ENCODE results near the gene TRIM26.

Gene TRIM26

DNA sequence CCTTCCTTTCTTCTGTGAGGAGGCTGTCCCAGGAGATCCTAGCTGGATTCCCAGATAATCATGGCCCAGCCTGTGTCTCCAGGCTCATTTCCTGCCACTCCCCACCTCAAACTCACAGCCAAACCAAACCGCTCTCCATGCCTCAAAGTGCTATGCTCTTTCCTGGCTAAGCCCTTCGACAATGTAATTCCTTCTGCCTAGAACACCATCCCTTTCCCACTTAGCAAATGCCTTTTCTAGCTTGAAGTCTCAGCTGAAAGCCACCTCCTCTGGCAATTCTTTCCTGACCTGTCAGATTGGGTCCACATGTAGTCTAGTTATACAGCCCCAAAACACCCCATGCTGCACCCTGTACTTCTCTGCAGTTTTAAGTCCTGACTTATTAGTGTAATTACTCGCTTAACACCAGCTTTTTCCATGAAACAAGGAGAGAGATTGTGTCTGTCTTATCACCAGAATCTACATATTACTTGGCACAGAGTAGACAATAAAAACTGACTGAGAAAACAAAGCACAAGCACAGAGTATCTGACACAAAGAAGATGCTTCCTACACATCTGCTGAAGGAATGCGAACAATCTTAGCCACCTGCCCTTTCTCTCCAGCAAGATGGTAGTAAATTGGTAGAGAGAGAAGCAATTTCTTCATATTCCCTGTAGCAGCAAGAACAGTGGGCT is 5.4 kb downstream of the TRIM26 start:
- no peak for DNase-seq

- peak in 1 of 51 donors; percentile 2 for DNase-seq
Observed at GRCh38 chr6:30206799-30207618, 6.2 kb downstream of the TRIM26 start.

- DNase-seq: no peak
Observed at GRCh38 chr6:30206152-30206551, 7.1 kb downstream of the TRIM26 start.

GRCh38 chr6:30204116-30204515 is 9.1 kb downstream of the TRIM26 start:
- DNase-seq: no peak

GRCh38 chr6:30202366-30202765 is 10.8 kb downstream of the TRIM26 start:
- DNase-seq: no peak

DNA sequence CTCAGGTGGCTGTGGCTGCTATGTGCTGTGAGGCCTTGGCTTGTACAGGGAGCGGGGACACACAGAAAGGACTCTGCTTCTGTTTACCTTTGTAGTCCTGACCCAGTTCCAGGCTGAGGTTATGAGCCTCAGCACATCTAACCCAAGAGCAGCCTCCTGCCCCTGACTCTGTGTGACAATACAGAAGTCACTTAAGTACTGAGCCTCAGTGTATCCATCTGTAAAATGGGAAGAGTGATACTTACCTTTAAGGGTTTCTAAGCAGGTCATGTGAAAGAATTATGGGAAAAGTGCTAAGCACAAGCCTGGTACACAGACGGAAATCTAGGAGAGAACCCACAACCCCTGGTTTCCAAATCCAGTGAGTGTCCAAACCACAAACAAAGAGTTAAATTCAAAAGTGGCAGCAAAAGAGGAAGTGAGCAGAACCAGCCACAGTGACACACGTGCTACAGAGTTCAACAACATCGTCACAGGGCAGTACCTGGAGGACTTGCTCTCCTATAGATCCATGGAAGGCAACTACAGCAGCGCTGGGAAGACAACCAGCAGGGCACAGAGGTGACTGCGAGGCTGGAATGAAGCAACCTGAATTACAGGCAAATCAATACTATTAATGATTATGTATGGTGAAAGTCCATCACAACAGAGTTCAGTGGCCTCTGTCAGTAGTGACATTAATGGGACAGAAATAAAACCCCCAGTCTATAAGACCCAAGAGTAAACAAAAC is 12.5 kb downstream of the TRIM26 start:
- DNase-seq: no peak

DNA sequence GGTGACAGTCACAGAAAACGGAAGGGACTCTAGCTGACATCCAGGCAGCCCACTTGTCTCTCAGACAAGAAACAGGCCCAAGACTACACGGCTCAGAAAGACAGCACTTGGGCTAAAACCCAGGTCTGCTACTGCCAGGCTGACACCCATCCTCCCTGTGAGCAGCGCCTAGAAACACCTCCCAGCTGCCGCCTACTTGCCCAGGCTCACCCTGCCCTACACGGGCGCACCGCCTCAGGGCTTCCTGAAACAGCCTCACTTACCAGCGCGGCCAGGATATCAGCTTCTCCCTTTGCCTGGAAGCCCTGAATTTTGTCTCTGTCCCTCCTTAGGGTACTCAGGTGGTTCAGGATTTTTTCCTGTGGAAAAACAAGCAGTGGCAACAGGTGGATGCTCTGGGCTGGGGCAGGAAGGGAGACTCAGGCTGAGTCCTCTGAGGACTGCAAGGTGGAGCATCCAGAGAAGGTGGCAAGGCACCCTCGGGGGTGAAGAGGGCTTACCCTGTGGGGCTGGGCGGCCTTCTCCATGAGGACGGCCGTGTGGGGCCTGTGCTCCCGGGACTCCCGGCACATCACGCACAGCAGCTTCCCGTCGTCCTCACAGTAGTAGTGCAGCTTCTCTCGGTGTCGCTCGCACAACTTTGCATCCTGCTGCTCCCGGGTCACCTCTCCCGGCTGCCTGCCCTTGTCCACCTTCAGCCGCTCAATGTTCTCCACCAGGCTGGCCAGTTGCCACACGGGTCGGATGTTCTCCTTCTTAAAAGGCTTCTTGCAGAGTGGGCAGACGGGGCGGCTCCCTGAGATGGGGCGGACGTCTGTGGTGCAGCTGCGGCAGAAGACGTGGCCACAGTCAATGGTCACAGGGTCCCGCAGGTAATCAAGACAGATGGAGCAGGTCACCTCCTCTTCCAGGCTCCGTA is 14.8 kb downstream of the TRIM26 start:
- DNase-seq: no peak

DNA sequence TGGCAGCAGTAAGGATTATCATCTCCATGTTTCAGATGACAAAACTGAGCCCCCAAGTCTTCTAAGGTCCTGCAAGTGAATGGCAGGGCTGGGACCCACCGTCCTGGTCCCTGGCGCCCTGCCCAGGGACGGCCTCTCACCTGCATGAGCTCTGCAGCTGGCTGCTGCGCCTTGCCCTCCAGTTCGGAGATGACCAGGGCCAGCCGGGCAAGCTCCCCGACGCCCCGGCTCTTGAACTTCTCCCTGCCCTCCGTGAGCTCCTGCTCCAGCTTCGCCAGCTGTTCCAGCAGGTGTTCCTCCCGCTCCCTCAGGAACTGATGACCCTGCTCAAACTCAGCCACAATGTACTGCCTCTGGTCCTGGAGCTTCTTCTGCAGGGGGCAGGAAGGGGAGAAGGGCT is 16.8 kb downstream of the TRIM26 start:
- no peak for DNase-seq

DNA sequence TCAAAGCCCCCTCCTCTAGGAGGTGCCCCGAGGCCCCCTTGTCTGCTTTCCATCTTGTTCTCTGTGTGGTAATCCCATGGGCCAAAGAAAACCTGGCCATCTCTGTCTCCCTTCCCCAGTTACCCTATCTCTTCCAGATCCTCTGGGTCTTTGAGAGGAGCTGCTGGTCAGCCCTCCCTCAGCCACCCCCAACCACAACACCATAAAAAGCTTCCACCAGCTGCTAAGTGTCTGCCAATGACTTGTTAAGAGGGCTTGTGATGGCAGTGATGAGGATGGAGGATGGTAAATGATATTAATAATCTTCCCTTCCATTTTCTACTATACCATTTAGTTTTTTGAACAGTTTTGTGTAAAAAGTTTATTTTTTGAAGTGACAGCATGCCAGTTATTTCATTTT is 17.3 kb downstream of the TRIM26 start:
- no peak for DNase-seq

- DNase-seq: no peak
Observed at GRCh38 chr6:30194797-30195690, 18.2 kb downstream of the TRIM26 start.

DNA sequence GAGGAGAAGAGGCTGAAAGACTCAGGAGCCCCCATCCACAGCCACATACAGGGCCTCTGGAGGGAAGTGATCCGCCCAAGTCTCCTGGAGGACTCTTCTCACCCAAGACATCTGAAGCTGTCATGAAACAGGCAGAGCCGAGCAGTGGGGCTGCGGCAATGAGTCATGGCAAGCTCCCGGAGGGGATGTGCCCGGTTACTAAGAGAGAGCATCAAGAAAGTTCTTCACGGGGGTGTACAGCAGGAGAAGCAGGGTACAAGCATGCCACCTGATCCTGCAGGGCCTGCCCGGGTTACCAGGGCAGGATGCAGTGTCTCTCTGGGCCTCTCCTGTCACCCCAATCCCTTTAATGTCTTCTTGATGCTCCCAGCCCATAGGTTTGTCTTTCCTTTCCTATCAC is 21.1 kb downstream of the TRIM26 start:
- DNase-seq: peak in 1 of 51 donors; percentile 19

DNA sequence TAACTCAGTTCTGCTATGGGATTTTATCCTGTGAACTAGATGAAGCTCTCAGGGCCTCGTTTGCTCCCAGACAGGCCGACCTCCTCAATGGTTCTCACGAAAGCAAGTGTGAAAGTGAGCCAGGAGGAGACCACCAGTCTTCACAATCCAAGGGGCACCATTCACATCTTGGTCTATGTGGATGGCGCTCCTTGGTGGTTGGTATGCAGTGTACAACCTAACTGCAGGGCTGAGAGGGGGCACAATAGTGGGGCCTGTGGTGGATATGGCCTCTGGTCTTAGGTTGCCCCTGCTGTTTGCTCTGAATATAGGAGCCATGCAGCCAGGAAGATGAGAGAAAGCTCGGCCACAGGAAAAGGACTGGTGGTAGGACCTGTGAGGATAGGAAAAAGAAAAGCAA is 24.7 kb downstream of the TRIM26 start:
- DNase-seq: no peak

DNA sequence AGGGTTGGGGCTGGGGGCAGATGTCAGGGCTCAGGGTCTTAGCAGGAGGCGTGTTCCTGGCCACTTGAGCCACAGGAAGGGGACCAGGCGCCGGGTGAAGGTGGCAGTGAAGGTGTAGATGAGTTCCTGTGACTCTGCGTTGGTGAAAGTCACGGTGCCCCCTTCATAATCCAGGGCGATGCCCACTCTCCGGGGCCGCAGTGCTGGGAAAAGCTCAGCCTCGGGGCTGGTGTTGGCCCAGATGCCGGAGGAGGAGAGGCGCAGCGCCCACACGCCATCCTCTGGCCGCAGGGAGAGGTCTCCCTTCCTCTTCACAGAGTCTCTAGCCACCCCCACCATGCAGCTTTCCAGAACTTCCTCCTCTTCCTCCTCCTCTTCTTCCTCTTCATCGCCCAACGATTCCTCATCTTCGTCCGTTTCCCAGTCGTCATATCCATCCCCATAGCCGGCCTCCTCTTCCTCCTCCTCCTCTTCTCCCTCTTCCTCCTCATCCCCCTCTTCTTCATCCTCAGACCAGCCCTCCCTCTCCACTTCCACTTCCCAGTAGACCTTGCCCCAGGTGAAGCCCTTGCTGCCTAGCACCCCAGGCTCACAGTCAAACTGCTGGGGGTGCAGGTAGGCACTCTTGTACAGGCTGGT is 27.2 kb downstream of the TRIM26 start:
- DNase-seq: no peak

DNA sequence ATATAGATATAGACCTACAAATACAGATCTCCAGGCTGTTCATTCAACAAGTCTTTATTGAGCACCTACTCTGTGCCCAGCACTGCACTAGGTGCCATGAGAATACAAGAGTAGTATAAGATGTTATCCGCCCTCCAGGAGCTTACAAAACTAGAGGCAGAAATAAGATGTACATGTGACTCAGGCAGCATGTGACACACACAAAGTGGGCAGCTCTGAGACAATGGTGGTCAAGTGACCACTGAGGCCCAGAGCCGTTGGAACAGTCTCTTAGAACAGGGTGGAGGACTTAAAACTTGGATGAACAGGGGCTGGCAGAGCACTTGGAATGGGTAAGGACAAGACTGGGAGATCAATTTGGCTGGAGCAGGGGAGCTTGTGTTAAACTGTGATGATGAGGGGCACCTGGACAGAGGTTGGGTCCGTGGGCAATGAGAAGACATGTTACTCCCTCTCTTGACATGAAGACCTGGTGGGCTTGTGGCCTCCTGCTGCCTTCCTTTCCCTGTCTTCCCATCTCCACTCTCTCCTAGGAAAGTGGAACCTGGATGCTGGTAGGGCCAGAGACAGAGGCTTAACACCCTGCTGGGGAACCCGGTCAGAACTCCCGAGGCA is 28.7 kb downstream of the TRIM26 start:
- no peak for DNase-seq

- no peak for DNase-seq
Observed at GRCh38 chr6:30180145-30180544, 33.1 kb downstream of the TRIM26 start.

- DNase-seq: no peak
Observed at GRCh38 chr6:30178837-30179236, 34.4 kb downstream of the TRIM26 start.

DNA sequence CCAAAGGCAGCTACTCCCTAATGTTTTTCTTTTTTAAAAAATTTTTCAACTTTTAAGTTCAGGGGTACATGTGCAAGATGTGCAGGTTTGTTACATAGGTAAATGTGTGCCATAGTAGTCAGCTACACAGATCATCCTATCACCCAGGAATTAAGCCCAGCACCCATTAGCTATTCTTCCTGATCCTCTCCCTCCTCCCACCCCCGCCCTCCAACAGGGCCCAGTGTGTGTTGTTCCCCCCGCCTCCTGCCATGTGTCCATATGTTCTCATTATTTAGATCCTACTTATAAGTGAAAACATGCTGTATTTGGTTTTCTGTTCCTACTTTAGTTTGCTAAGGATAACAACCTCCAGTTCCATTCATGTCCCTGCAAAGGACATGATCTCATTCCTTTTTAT is 37.4 kb downstream of the TRIM26 start:
- DNase-seq: no peak

- DNase-seq: no peak
Observed at GRCh38 chr6:30172681-30173080, 40.5 kb downstream of the TRIM26 start.
